GM19099 (cell line): ENCODE results near the gene LHX4.

ENCODE experiments used
- POLR2A ChIP-seq: IDR thresholded peaks from 3 replicates; pipeline ENCODE4 v1.6.1; 2011; ENCODE audit warnings: low read depth; ENCODE audit not compliant: insufficient read length; ENCODE audit errors: extremely low read depth

The LHX4 gene

GRCh38 chr1:180265871-180266270 lies 35.8 kb downstream of the LHX4 start:
- no peak for TF ChIP-seq POLR2A

GRCh38 chr1:180266275-180267210 lies 36.5 kb downstream of the LHX4 start:
- TF ChIP-seq POLR2A: no peak

- no peak for TF ChIP-seq POLR2A
These were observed 37.1 kb downstream of the LHX4 start for GRCh38 chr1:180267211-180267561.

GRCh38 chr1:180267761-180268555 lies 37.9 kb downstream of the LHX4 start:
- TF ChIP-seq POLR2A: no peak

GRCh38 chr1:180268556-180269075 lies 38.6 kb downstream of the LHX4 start:
- no peak for TF ChIP-seq POLR2A

GRCh38 chr1:180269645-180270529 lies 39.8 kb downstream of the LHX4 start:
- TF ChIP-seq POLR2A: no peak

- TF ChIP-seq POLR2A: no peak
These were observed 40.6 kb downstream of the LHX4 start for GRCh38 chr1:180270530-180271271.

GRCh38 chr1:180271272-180272255 lies 41.5 kb downstream of the LHX4 start:
- no peak for TF ChIP-seq POLR2A

GRCh38 chr1:180272395-180272794 lies 42.3 kb downstream of the LHX4 start:
- no peak for TF ChIP-seq POLR2A

GRCh38 chr1:180273066-180273465 lies 43.0 kb downstream of the LHX4 start:
- no peak for TF ChIP-seq POLR2A

- no peak for TF ChIP-seq POLR2A
These were observed 44.2 kb downstream of the LHX4 start for GRCh38 chr1:180274221-180274620.

- no peak for TF ChIP-seq POLR2A
These were observed 45.7 kb downstream of the LHX4 start for GRCh38 chr1:180275726-180276125.
